Trophoblast cell (in vitro differentiated cells and primary cell): ENCODE data around the gene TBCD.

Experiments used
- DNase-seq, 2 donors: peaks; one replicate each; pipeline ENCODE4 v3.0.0-alpha.2; 2016
- H2AFZ ChIP-seq: 2 replicates; pipeline ENCODE4 v1.6.1; 2013; ENCODE audit warnings: low read length, moderate library complexity, mild to moderate bottlenecking; ENCODE audit not compliant: insufficient read depth, poor library complexity
- H2AK5ac ChIP-seq: 2 replicates; pipeline ENCODE4 v1.6.1; 2013; ENCODE audit warnings: mild to moderate bottlenecking, low read length
- H2BK120ac ChIP-seq: 2 replicates; pipeline ENCODE4 v1.6.1; 2013; ENCODE audit warnings: low read length, mild to moderate bottlenecking, moderate library complexity; ENCODE audit not compliant: insufficient read depth, poor library complexity
- H2BK12ac ChIP-seq: 2 replicates; pipeline ENCODE4 v1.6.1; 2013; ENCODE audit warnings: mild to moderate bottlenecking, low read length, moderate library complexity
- H2BK5ac ChIP-seq: 2 replicates; pipeline ENCODE4 v1.6.1; 2013; ENCODE audit warnings: low read length, low read depth, moderate library complexity, mild to moderate bottlenecking; ENCODE audit not compliant: poor library complexity
- H3K14ac ChIP-seq: 2 replicates; pipeline ENCODE4 v1.6.1; 2013; ENCODE audit warnings: mild to moderate bottlenecking, low read length
- H3K18ac ChIP-seq: 2 replicates; pipeline ENCODE4 v1.6.1; 2013; ENCODE audit warnings: mild to moderate bottlenecking, low read length
- H3K23ac ChIP-seq: 2 replicates; pipeline ENCODE4 v1.6.1; 2013; ENCODE audit warnings: low read length
- H3K27ac ChIP-seq: 2 replicates; pipeline ENCODE4 v1.5.1; 2013; ENCODE audit warnings: low read depth, mild to moderate bottlenecking, inconsistent platforms, low read length, moderate library complexity
- H3K27me3 ChIP-seq: 2 replicates; pipeline ENCODE4 v1.6.1; 2013; ENCODE audit warnings: inconsistent platforms, mild to moderate bottlenecking, low read length, moderate library complexity; ENCODE audit not compliant: insufficient read depth
- H3K36me3 ChIP-seq, 2 experiments: 1 replicate in 1 of 2; 2 replicates in 1 of 2; pipeline ENCODE4 v1.6.1; 2013; ENCODE audit warnings: low read length in 2 of 2, mild to moderate bottlenecking in 2 of 2, moderate library complexity in 1 of 2; ENCODE audit not compliant: insufficient read depth in 2 of 2, control insufficient read depth in 1 of 2
- H3K4ac ChIP-seq: 2 replicates; pipeline ENCODE4 v1.6.1; 2013; ENCODE audit warnings: low read depth, mild to moderate bottlenecking, low read length, moderate library complexity
- H3K4me1 ChIP-seq, 2 experiments: 1 replicate in 1 of 2; 2 replicates in 1 of 2; pipeline ENCODE4 v1.6.1; 2013; ENCODE audit warnings: low read length in 2 of 2, mild to moderate bottlenecking in 2 of 2, moderate library complexity in 1 of 2; ENCODE audit not compliant: insufficient read depth in 2 of 2, control insufficient read depth in 1 of 2
- H3K4me2 ChIP-seq: 2 replicates; pipeline ENCODE4 v1.6.1; 2013; ENCODE audit warnings: inconsistent platforms, mild to moderate bottlenecking, low read length, moderate library complexity
- H3K4me3 ChIP-seq: 2 replicates; pipeline ENCODE4 v1.5.1; 2013; ENCODE audit warnings: mild to moderate bottlenecking, low read depth, low read length, inconsistent platforms
- H3K79me1 ChIP-seq: one replicate; pipeline ENCODE4 v1.6.1; 2013; ENCODE audit warnings: low read length
- H3K79me2 ChIP-seq: 2 replicates; pipeline ENCODE4 v1.6.1; 2013; ENCODE audit warnings: low read length, mild to moderate bottlenecking; ENCODE audit not compliant: control insufficient read depth, insufficient read depth, poor library complexity
- H3K9ac ChIP-seq: 2 replicates; pipeline ENCODE4 v1.6.1; 2013; ENCODE audit warnings: mild to moderate bottlenecking, low read length
- H3K9me3 ChIP-seq: 2 replicates; pipeline ENCODE4 v1.6.1; 2013; ENCODE audit warnings: low read depth, mild to moderate bottlenecking, control low read depth, inconsistent platforms, low read length; ENCODE audit not compliant: insufficient read depth
- H4K12ac ChIP-seq: 2 replicates; pipeline ENCODE4 v1.6.1; 2013; ENCODE audit warnings: low read depth, mild to moderate bottlenecking, low read length, moderate library complexity
- H4K8ac ChIP-seq: 2 replicates; pipeline ENCODE4 v1.6.1; 2013; ENCODE audit warnings: low read depth, mild to moderate bottlenecking, low read length, moderate library complexity
- H4K91ac ChIP-seq: one replicate; pipeline ENCODE4 v1.6.1; 2013; ENCODE audit warnings: low read depth, mild to moderate bottlenecking, low read length, moderate library complexity
- WGBS: extraction: QIAGEN DNeasy Blood & Tissue Kit; methylation state at CpG from one replicate; pipeline ENCODE4 v1.1.7; 2013; ENCODE audit warnings: missing lambda C conversion rate; ENCODE audit not compliant: insufficient read length, insufficient coverage; ENCODE audit errors: extremely low coverage; 5-methylcytosine and 5-hydroxymethylcytosine counted together

The TBCD gene

GRCh38 chr17:82812058-82812457 is 60.2 kb downstream of the TBCD start:
- no peaks in the 10 kb centered on the region for H3K9me3 ChIP-seq
- no peaks in the 10 kb centered on the region for H3K27me3 ChIP-seq
- no peak overlapping the region for H3K14ac ChIP-seq
- no peak overlapping the region for H3K4ac ChIP-seq
- no peak overlapping the region for H2BK5ac ChIP-seq
- WGBS: no CpG with 5 or more reads among the region's 15 CpGs
- H4K91ac ChIP-seq: no peak overlapping the region
- H4K12ac ChIP-seq: no peak overlapping the region
- no peak overlapping the region for H3K23ac ChIP-seq
- no peaks in the 10 kb centered on the region for H3K79me1 ChIP-seq
- DNase-seq: no peak
- peaks cover under 1 to 2% of the 10 kb centered on the region in 2 experiments for H3K4me1 ChIP-seq
- no peak overlapping the region for H3K18ac ChIP-seq
- H3K79me2 ChIP-seq: peaks cover 1% of the 10 kb centered on the region
- H2BK12ac ChIP-seq: no peak overlapping the region
- H2BK120ac ChIP-seq: no peak overlapping the region
- H3K36me3 ChIP-seq: peaks cover 6 to 9% of the 10 kb centered on the region in 2 experiments
- H4K8ac ChIP-seq: no peak overlapping the region
- H2AFZ ChIP-seq: no peak overlapping the region
- no peak overlapping the region for H2AK5ac ChIP-seq
- H3K27ac ChIP-seq: no peak overlapping the region
- H3K4me3 ChIP-seq: no peak overlapping the region
- no peak overlapping the region for H3K4me2 ChIP-seq
- no peak overlapping the region for H3K9ac ChIP-seq

- DNase-seq: no peak
- Histone ChIP-seq H3K18ac (no peak overlapping the region), H3K23ac (no peak overlapping the region), H3K36me3 (peaks cover 6 to 7% of the 10 kb centered on the region in 2 experiments), H2BK120ac (no peak overlapping the region), H3K79me1 (no peaks in the 10 kb centered on the region), H2AK5ac (no peak overlapping the region), H3K9ac (no peak overlapping the region), H3K27ac (no peak overlapping the region), H3K14ac (no peak overlapping the region), H2AFZ (no peak overlapping the region), H4K12ac (no peak overlapping the region), H3K4me1 (no peaks in the 10 kb centered on the region), H3K4ac (no peak overlapping the region), H3K4me2 (no peak overlapping the region), H4K8ac (no peak overlapping the region), H2BK12ac (no peak overlapping the region), H2BK5ac (no peak overlapping the region), H3K27me3 (no peaks in the 10 kb centered on the region), H4K91ac (no peak overlapping the region), H3K9me3 (no peaks in the 10 kb centered on the region), H3K4me3 (no peak overlapping the region), H3K79me2 (peaks cover under 1% of the 10 kb centered on the region)
- no CpG with 5 or more reads among the region's 17 CpGs for WGBS
These were observed 60.7 kb downstream of the TBCD start for GRCh38 chr17:82812601-82813000.

- Histone ChIP-seq H2BK12ac (no peak overlapping the region), H3K36me3 (peaks cover 4 to 7% of the 10 kb centered on the region in 2 experiments), H2AK5ac (no peak overlapping the region), H3K27ac (no peak overlapping the region), H3K79me1 (no peaks in the 10 kb centered on the region), H3K4ac (no peak overlapping the region), H4K91ac (no peak overlapping the region), H3K18ac (no peak overlapping the region), H2AFZ (no peak overlapping the region), H4K8ac (no peak overlapping the region), H4K12ac (no peak overlapping the region), H3K23ac (no peak overlapping the region), H3K14ac (no peak overlapping the region), H3K4me3 (no peak overlapping the region), H3K79me2 (no peaks in the 10 kb centered on the region), H2BK120ac (no peak overlapping the region), H3K9me3 (peaks cover 2% of the 10 kb centered on the region), H3K4me2 (no peak overlapping the region), H3K9ac (no peak overlapping the region), H2BK5ac (no peak overlapping the region), H3K4me1 (no peaks in the 10 kb centered on the region), H3K27me3 (no peaks in the 10 kb centered on the region)
- no peak for DNase-seq
- WGBS: no CpG with 5 or more reads among the region's 23 CpGs
These were observed 61.6 kb downstream of the TBCD start for GRCh38 chr17:82813299-82814051.

- Histone ChIP-seq H4K12ac (no peak overlapping the region), H4K8ac (no peak overlapping the region), H3K14ac (no peak overlapping the region), H3K27me3 (no peaks in the 10 kb centered on the region), H3K79me2 (no peaks in the 10 kb centered on the region), H2BK5ac (no peak overlapping the region), H2BK12ac (no peak overlapping the region), H2AK5ac (no peak overlapping the region), H3K79me1 (no peaks in the 10 kb centered on the region), H3K4me1 (no peaks in the 10 kb centered on the region), H3K4me3 (no peak overlapping the region), H3K18ac (no peak overlapping the region), H3K9ac (no peak overlapping the region), H3K4ac (no peak overlapping the region), H3K23ac (no peak overlapping the region), H2AFZ (no peak overlapping the region), H3K36me3 (peaks cover 4 to 9% of the 10 kb centered on the region in 2 experiments), H2BK120ac (no peak overlapping the region), H3K9me3 (peaks cover 4% of the 10 kb centered on the region), H3K4me2 (no peak overlapping the region), H3K27ac (no peak overlapping the region), H4K91ac (no peak overlapping the region)
- WGBS: no CpG with 5 or more reads among the region's 20 CpGs
- no peak for DNase-seq
These were observed 63.0 kb downstream of the TBCD start for GRCh38 chr17:82814834-82815233.
